Measurements from ENCODE around the gene PSMD13.

The PSMD13 gene

GRCh38 chr11:287821-288477 lies 51.2 kb downstream of the PSMD13 start:
- Histone ChIP-seq H3K9me3 (ENCODE audit: insufficient read depth, low read length) (no peaks in the 10 kb centered on the region), H3K27me3 (ENCODE audit: low read depth, low read length) (peaks cover 9% of the 10 kb centered on the region; the same call in 1 of the 2 replicates), H3K4me2 (ENCODE audit: low read length) (peak overlapping the region; percentile 87), H3K9ac (ENCODE audit: low read length) (peak overlapping the region; percentile 76), H3K4me3 (ENCODE audit: low read length) (peak overlapping the region; percentile 85), H3K79me2 (ENCODE audit: low read length) (no peaks in the 10 kb centered on the region; the same call in 1 of the 2 replicates), H3K4me1 (ENCODE audit: low read length) (peaks cover 12% of the 10 kb centered on the region), H3K36me3 (replicated peaks; ENCODE audit: low read depth, low read length) (peaks cover 3% of the 10 kb centered on the region), H2AFZ (ENCODE audit: low read depth, low read length) (peak overlapping the region; percentile 68; the same call in 1 of the 2 replicates), H4K20me1 (ENCODE audit: insufficient read depth, low read length) (no peaks in the 10 kb centered on the region), H3K27ac (ENCODE audit: low read length) (no peak overlapping the region)
- TF ChIP-seq CTCF (IDR thresholded peaks at IDR 0.05; ENCODE audit: low read depth, low read length) (no peak), EZH2phosphoT487 (IDR thresholded peaks at IDR 0.05; ENCODE audit: low read depth) (no peak)

- peak within 1 kb of the TSS; percentile 97 for H3K4me2 ChIP-seq (ENCODE audit: low read length)
- peak within 1 kb of the TSS; percentile 76 for H3K9ac ChIP-seq (ENCODE audit: low read length)
- no peaks in the 10 kb centered on the region for H4K20me1 ChIP-seq (ENCODE audit: insufficient read depth, low read length)
- no peak within 1 kb of the TSS for H3K27ac ChIP-seq (ENCODE audit: low read length)
- peak within 1 kb of the TSS; percentile 68 for H2AFZ ChIP-seq (ENCODE audit: low read depth, low read length)
- H3K9me3 ChIP-seq (ENCODE audit: insufficient read depth, low read length): no peaks in the 10 kb centered on the region
- H3K27me3 ChIP-seq (ENCODE audit: low read depth, low read length): peaks cover 9% of the 10 kb centered on the region; the same call in 1 of the 2 replicates
- H3K79me2 ChIP-seq (ENCODE audit: low read length): no peaks in the 10 kb centered on the region; the same call in 1 of the 2 replicates
- peak within 1 kb of the TSS; percentile 85 for H3K4me3 ChIP-seq (ENCODE audit: low read length)
- peaks cover 12% of the 10 kb centered on the region for H3K4me1 ChIP-seq (ENCODE audit: low read length)
- peaks cover 6% of the 10 kb centered on the region for H3K36me3 ChIP-seq (replicated peaks; ENCODE audit: low read depth, low read length)
- TF ChIP-seq EZH2phosphoT487 (IDR thresholded peaks at IDR 0.05; ENCODE audit: low read depth) (no peak), CTCF (IDR thresholded peaks at IDR 0.05; ENCODE audit: low read depth, low read length) (no peak)
Observed at GRCh38 chr11:288478-289397, 52.0 kb downstream of the PSMD13 start, which contains the start of gene PGGHG. TSS of gene PGGHG (plus strand) at chr11:289126. CDS start at chr11:289817, 691 bp downstream.

GRCh38 chr11:289398-289711 lies 52.6 kb downstream of the PSMD13 start:
- H2AFZ ChIP-seq (ENCODE audit: low read depth, low read length): no peak overlapping the region
- H3K79me2 ChIP-seq (ENCODE audit: low read length): no peaks in the 10 kb centered on the region; the same call in 1 of the 2 replicates
- H3K27ac ChIP-seq (ENCODE audit: low read length): no peak overlapping the region
- H4K20me1 ChIP-seq (ENCODE audit: insufficient read depth, low read length): no peaks in the 10 kb centered on the region
- H3K4me1 ChIP-seq (ENCODE audit: low read length): peaks cover 12% of the 10 kb centered on the region
- peak overlapping the region; percentile 72 for H3K9ac ChIP-seq (ENCODE audit: low read length)
- TF ChIP-seq EZH2phosphoT487 (IDR thresholded peaks at IDR 0.05; ENCODE audit: low read depth): no peak
- TF ChIP-seq CTCF (IDR thresholded peaks at IDR 0.05; ENCODE audit: low read depth, low read length): no peak
- H3K4me3 ChIP-seq (ENCODE audit: low read length): peak overlapping the region; percentile 85
- peaks cover 9% of the 10 kb centered on the region; the same call in 1 of the 2 replicates for H3K27me3 ChIP-seq (ENCODE audit: low read depth, low read length)
- H3K36me3 ChIP-seq (replicated peaks; ENCODE audit: low read depth, low read length): peaks cover 10% of the 10 kb centered on the region
- H3K4me2 ChIP-seq (ENCODE audit: low read length): peak overlapping the region; percentile 97
- no peaks in the 10 kb centered on the region for H3K9me3 ChIP-seq (ENCODE audit: insufficient read depth, low read length)

Measured in OCI-LY3 (cell line).